HEK293 (cell line): ENCODE data around the gene EMILIN1.

ENCODE experiments used
- CTCF ChIA-PET: fragments of 350-600 bp; formaldehyde crosslinking; extraction: SDS; loops from one replicate; lab custom pipeline; 2021; ENCODE audit warnings: antibody characterized with exemption; lab: Yijun Ruan, JAX
- POLR2A ChIA-PET: fragments of 300-600 bp; formaldehyde crosslinking; extraction: SDS; loops from one replicate; lab custom pipeline; 2020; ENCODE audit warnings: antibody characterized with exemption, inconsistent platforms; lab: Yijun Ruan, JAX
- H3K27ac ChIP-seq: fragments of 200-500 bp; sonication (Bioruptor generic); 2 replicates; pipeline ENCODE4 v1.5.1; 2014; ENCODE audit warnings: low read depth, low read length, control low read depth, inconsistent platforms; ENCODE audit errors: extremely low read depth
- H3K36me3 ChIP-seq, 2 experiments: fragments of 200-500 bp in 1 of 2; sonication (Bioruptor generic) in 1 of 2; 1 replicate in 1 of 2; 2 replicates in 1 of 2; pipeline ENCODE4 v1.5.1; 2014 to 2017; ENCODE audit warnings: inconsistent platforms in 2 of 2, low read length in 2 of 2; ENCODE audit not compliant: control insufficient read depth in 2 of 2, insufficient read depth in 1 of 2
- H3K4me1 ChIP-seq: fragments of 200-500 bp; sonication (Bioruptor generic); 2 replicates; pipeline ENCODE4 v1.5.1; 2014; ENCODE audit warnings: mild to moderate bottlenecking, low read length, inconsistent platforms; ENCODE audit not compliant: control insufficient read depth, insufficient read depth
- H3K4me3 ChIP-seq: 2 replicates; pipeline ENCODE4 v1.5.1; 2011; ENCODE audit warnings: low read depth, mild to moderate bottlenecking, control low read depth, low read length, moderate library complexity
- H3K9me3 ChIP-seq: fragments of 200-500 bp; sonication (Bioruptor generic); 2 replicates; pipeline ENCODE4 v1.5.1; 2014; ENCODE audit warnings: low read depth, low read length, inconsistent platforms; ENCODE audit not compliant: control insufficient read depth, insufficient read depth
- FEZF1 ChIP-seq: fragments of 450-650 bp; formaldehyde crosslinking; IDR thresholded peaks from 2 replicates; pipeline ENCODE4 v1.5.1; 2016; ENCODE audit warnings: missing biosample characterization, missing genetic modification characterization
- HOXC10 ChIP-seq: sonication (generic); formaldehyde crosslinking; IDR thresholded peaks from 2 replicates; pipeline ENCODE4 v1.8.1; 2023; ENCODE audit warnings: mild to moderate bottlenecking, missing genetic modification reagents
- IKZF3 ChIP-seq: fragments of 450-650 bp; IDR thresholded peaks from 2 replicates; pipeline ENCODE4 v1.5.0; 2018; ENCODE audit warnings: missing biosample characterization, mild to moderate bottlenecking, missing genetic modification characterization, moderate library complexity
- KLF1 ChIP-seq: fragments of 450-650 bp; formaldehyde crosslinking; IDR thresholded peaks from 2 replicates; pipeline ENCODE4 v1.5.1; 2016; ENCODE audit warnings: missing biosample characterization, missing genetic modification characterization
- REST ChIP-seq: fragments of 450-650 bp; formaldehyde crosslinking; IDR thresholded peaks from 2 replicates; pipeline ENCODE4 v1.5.1; 2016; ENCODE audit warnings: missing biosample characterization, missing genetic modification characterization
- ZNF174 ChIP-seq: fragments of 450-650 bp; formaldehyde crosslinking; IDR thresholded peaks from 2 replicates; pipeline ENCODE4 v1.5.0; 2017; ENCODE audit warnings: missing biosample characterization, mild to moderate bottlenecking, missing genetic modification characterization
- ZNF175 ChIP-seq: fragments of 450-650 bp; formaldehyde crosslinking; IDR thresholded peaks from 2 replicates; pipeline ENCODE4 v1.5.1; 2016; ENCODE audit warnings: missing biosample characterization, missing genetic modification characterization
- ZNF211 ChIP-seq: fragments of 450-650 bp; formaldehyde crosslinking; IDR thresholded peaks from 2 replicates; pipeline ENCODE4 v1.5.1; 2016; ENCODE audit warnings: low read depth, missing biosample characterization, missing genetic modification characterization
- ZNF239 ChIP-seq: fragments of 450-650 bp; formaldehyde crosslinking; IDR thresholded peaks from 2 replicates; pipeline ENCODE4 v1.5.1; 2016; ENCODE audit warnings: missing biosample characterization, missing genetic modification characterization
- ZNF404 ChIP-seq: fragments of 450-650 bp; formaldehyde crosslinking; IDR thresholded peaks from 2 replicates; pipeline ENCODE4 v1.5.1; 2017; ENCODE audit warnings: missing biosample characterization, missing genetic modification characterization
- ZNF621 ChIP-seq: fragments of 450-650 bp; formaldehyde crosslinking; IDR thresholded peaks from 2 replicates; pipeline ENCODE4 v1.5.1; 2017; ENCODE audit warnings: missing biosample characterization, missing genetic modification characterization
- ZNF626 ChIP-seq: fragments of 450-650 bp; sonication (Bioruptor Pico); formaldehyde crosslinking; IDR thresholded peaks from 2 replicates; pipeline ENCODE4 v1.5.1; 2018; ENCODE audit warnings: missing biosample characterization, missing genetic modification characterization, inconsistent platforms
- ZNF677 ChIP-seq: fragments of 450-650 bp; IDR thresholded peaks from 2 replicates; pipeline ENCODE4 v1.5.0; 2018; ENCODE audit warnings: missing biosample characterization, mild to moderate bottlenecking, missing genetic modification characterization, moderate library complexity
- ZSCAN23 ChIP-seq: fragments of 450-650 bp; formaldehyde crosslinking; IDR thresholded peaks from 2 replicates; pipeline ENCODE4 v1.5.1; 2016; ENCODE audit warnings: missing biosample characterization, missing genetic modification characterization
- ZSCAN30 ChIP-seq: fragments of 450-650 bp; IDR thresholded peaks from 2 replicates; pipeline ENCODE4 v1.5.1; 2018; ENCODE audit warnings: missing biosample characterization, mild to moderate bottlenecking, missing genetic modification characterization, moderate library complexity
- ZXDB ChIP-seq: fragments of 450-650 bp; formaldehyde crosslinking; IDR thresholded peaks from 2 replicates; pipeline ENCODE4 v1.5.1; 2016; ENCODE audit warnings: missing biosample characterization, missing genetic modification characterization
- TF ChIP-seq, protein P1 (sequence below): fragments of 450-650 bp; IDR thresholded peaks from 2 replicates; pipeline ENCODE4 v1.5.1; 2018; ENCODE audit warnings: missing biosample characterization, mild to moderate bottlenecking, missing genetic modification characterization
- TF ChIP-seq, protein P2 (sequence below): fragments of 450-650 bp; formaldehyde crosslinking; conservative IDR thresholded peaks from 2 replicates; pipeline ENCODE4 v1.5.1; 2016; ENCODE audit warnings: low read depth, missing biosample characterization, missing genetic modification characterization

EMILIN1 gene

GRCh38 chr2:27079233-27080139 is 1.1 kb downstream of the EMILIN1 start:
- H3K4me1 ChIP-seq, result peaks cover 4% of the 10 kb centered on the region
- H3K36me3 ChIP-seq, result no peaks in the 10 kb centered on the region
- TF ChIP-seq ZNF404 (tag by site-specific recombination), result no peak
- no peak for TF ChIP-seq ZNF621 (tag by site-specific recombination)
- TF ChIP-seq ZNF174 (tag by site-specific recombination), result no peak
- TF ChIP-seq ZSCAN23 (tag by site-specific recombination), result no peak
- TF ChIP-seq ZNF239 (tag by site-specific recombination), result no peak
- no peak for TF ChIP-seq FEZF1 (tag by site-specific recombination)
- no peak for TF ChIP-seq IKZF3 (tag by site-specific recombination)
- TF ChIP-seq ZSCAN30 (tag by site-specific recombination), result no peak
- TF ChIP-seq ZNF626 (tag by site-specific recombination), result no peak
- no peak for TF ChIP-seq ZNF211 (tag by site-specific recombination)
- TF ChIP-seq, protein P1, sequence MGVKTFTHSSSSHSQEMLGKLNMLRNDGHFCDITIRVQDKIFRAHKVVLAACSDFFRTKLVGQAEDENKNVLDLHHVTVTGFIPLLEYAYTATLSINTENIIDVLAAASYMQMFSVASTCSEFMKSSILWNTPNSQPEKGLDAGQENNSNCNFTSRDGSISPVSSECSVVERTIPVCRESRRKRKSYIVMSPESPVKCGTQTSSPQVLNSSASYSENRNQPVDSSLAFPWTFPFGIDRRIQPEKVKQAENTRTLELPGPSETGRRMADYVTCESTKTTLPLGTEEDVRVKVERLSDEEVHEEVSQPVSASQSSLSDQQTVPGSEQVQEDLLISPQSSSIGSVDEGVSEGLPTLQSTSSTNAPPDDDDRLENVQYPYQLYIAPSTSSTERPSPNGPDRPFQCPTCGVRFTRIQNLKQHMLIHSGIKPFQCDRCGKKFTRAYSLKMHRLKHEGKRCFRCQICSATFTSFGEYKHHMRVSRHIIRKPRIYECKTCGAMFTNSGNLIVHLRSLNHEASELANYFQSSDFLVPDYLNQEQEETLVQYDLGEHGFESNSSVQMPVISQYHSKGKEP (tag by site-specific recombination), result no peak
- TF ChIP-seq, protein P2, sequence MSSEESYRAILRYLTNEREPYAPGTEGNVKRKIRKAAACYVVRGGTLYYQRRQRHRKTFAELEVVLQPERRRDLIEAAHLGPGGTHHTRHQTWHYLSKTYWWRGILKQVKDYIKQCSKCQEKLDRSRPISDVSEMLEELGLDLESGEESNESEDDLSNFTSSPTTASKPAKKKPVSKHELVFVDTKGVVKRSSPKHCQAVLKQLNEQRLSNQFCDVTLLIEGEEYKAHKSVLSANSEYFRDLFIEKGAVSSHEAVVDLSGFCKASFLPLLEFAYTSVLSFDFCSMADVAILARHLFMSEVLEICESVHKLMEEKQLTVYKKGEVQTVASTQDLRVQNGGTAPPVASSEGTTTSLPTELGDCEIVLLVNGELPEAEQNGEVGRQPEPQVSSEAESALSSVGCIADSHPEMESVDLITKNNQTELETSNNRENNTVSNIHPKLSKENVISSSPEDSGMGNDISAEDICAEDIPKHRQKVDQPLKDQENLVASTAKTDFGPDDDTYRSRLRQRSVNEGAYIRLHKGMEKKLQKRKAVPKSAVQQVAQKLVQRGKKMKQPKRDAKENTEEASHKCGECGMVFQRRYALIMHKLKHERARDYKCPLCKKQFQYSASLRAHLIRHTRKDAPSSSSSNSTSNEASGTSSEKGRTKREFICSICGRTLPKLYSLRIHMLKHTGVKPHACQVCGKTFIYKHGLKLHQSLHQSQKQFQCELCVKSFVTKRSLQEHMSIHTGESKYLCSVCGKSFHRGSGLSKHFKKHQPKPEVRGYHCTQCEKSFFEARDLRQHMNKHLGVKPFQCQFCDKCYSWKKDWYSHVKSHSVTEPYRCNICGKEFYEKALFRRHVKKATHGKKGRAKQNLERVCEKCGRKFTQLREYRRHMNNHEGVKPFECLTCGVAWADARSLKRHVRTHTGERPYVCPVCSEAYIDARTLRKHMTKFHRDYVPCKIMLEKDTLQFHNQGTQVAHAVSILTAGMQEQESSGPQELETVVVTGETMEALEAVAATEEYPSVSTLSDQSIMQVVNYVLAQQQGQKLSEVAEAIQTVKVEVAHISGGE (tag by site-specific recombination), result no peak
- TF ChIP-seq REST (tag by site-specific recombination), result no peak
- no peak for TF ChIP-seq ZNF175 (tag by site-specific recombination)
- no peak for TF ChIP-seq KLF1 (tag by site-specific recombination)
- no peak for TF ChIP-seq HOXC10 (CRISPR knock-in tag)
- TF ChIP-seq ZNF677 (tag by site-specific recombination), result no peak
- no peak for TF ChIP-seq ZXDB (tag by site-specific recombination)
- H3K27ac ChIP-seq, result no peak overlapping the region
- ChIA-PET POLR2A (no interaction called here), CTCF (interaction anchor here (0.5 to 1.0 kb wide), 3 partner anchors 19 to 224 kb away, joined by 3 to 4 read pairs (median 3); partner anchors contain the start of gene AGBL5)
- H3K9me3 ChIP-seq, result no peaks in the 10 kb centered on the region
- H3K4me3 ChIP-seq, result no peak overlapping the region
